Parathyroid adenoma (tissue), 2 donors: ENCODE data around the gene TMEM201.

ENCODE experiments used
- H2AFZ ChIP-seq: fragments of 300-600 bp; sonication (generic); one replicate; pipeline ENCODE4 v1.7.0; 2017; ENCODE audit warnings: antibody characterized with exemption, mild to moderate bottlenecking
- H3K27ac ChIP-seq: fragments of 300-600 bp; sonication (generic); one replicate; pipeline ENCODE4 v1.7.0; 2017
- H3K27me3 ChIP-seq: fragments of 300-600 bp; sonication (generic); one replicate; pipeline ENCODE4 v1.7.0; 2017; ENCODE audit warnings: low read length; ENCODE audit not compliant: control insufficient read depth, insufficient read depth
- H3K36me3 ChIP-seq: fragments of 300-600 bp; sonication (generic); one replicate; pipeline ENCODE4 v1.7.0; 2017; ENCODE audit warnings: low read length; ENCODE audit not compliant: control insufficient read depth, insufficient read depth
- H3K4me1 ChIP-seq: fragments of 300-600 bp; sonication (generic); one replicate; pipeline ENCODE4 v1.7.0; 2017; ENCODE audit warnings: control low read depth
- H3K4me2 ChIP-seq: fragments of 300-600 bp; sonication (generic); one replicate; pipeline ENCODE4 v1.7.0; 2017; ENCODE audit warnings: low read length
- H3K4me3 ChIP-seq: fragments of 300-600 bp; sonication (generic); one replicate; pipeline ENCODE4 v1.7.0; 2017; ENCODE audit warnings: low read depth, low read length
- H3K79me2 ChIP-seq: fragments of 300-600 bp; sonication (generic); one replicate; pipeline ENCODE4 v1.7.0; 2017; ENCODE audit warnings: control low read depth
- H3K9ac ChIP-seq: fragments of 300-600 bp; sonication (generic); one replicate; pipeline ENCODE4 v1.7.0; 2017; ENCODE audit warnings: mild to moderate bottlenecking
- H3K9me3 ChIP-seq: fragments of 300-600 bp; sonication (generic); one replicate; pipeline ENCODE4 v1.7.0; 2017; ENCODE audit warnings: low read length; ENCODE audit not compliant: control insufficient read depth
- TF ChIP-seq, protein P1 (sequence below): fragments of 300-600 bp; sonication (generic); IDR thresholded peaks from one replicate; pipeline ENCODE4 v1.7.0; 2017; ENCODE audit warnings: antibody characterized with exemption, mild to moderate bottlenecking
- donor health status: primary hyperparathyroidism.

TMEM201 gene

DNA sequence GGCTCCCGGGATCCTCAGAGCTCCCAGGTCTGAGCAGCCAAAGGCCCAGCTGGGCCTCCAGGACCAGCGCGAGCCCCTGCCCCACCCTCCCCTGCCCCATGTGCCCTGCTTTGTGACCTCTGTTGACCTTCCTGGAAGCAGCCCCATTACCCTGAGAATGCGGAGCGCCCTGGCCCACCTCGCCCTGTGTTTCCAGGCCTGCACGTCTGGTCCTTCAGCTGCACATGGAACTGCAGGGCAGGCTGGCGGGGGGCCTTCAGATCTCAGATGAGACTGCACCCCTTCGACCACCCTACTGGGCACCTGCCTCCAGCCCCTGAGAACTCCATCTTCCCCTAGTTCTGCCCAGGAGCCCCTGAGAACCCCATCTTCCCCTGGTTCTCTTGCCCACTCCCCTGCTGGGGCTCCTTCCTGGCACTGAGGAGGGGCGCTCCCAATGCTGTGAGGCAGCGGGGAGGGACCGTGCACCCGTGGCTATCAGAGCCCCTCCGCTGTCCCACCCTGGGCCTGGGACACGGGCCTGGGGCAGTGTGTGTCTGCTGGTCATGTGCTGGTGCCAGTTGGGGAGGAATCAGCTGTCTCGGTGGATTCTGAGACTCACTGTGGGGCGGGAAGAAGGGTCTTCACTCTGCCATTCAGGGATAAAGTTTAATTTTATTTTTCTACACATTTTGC is 25.1 kb downstream of the TMEM201 start:
- no peak overlapping the region for H3K27ac ChIP-seq
- no peaks in the 10 kb centered on the region for H3K36me3 ChIP-seq
- no peaks in the 10 kb centered on the region for H3K27me3 ChIP-seq
- TF ChIP-seq, protein P1, sequence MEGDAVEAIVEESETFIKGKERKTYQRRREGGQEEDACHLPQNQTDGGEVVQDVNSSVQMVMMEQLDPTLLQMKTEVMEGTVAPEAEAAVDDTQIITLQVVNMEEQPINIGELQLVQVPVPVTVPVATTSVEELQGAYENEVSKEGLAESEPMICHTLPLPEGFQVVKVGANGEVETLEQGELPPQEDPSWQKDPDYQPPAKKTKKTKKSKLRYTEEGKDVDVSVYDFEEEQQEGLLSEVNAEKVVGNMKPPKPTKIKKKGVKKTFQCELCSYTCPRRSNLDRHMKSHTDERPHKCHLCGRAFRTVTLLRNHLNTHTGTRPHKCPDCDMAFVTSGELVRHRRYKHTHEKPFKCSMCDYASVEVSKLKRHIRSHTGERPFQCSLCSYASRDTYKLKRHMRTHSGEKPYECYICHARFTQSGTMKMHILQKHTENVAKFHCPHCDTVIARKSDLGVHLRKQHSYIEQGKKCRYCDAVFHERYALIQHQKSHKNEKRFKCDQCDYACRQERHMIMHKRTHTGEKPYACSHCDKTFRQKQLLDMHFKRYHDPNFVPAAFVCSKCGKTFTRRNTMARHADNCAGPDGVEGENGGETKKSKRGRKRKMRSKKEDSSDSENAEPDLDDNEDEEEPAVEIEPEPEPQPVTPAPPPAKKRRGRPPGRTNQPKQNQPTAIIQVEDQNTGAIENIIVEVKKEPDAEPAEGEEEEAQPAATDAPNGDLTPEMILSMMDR = no peak
- H3K9me3 ChIP-seq = no peaks in the 10 kb centered on the region
- H3K9ac ChIP-seq = no peak overlapping the region
- no peak overlapping the region for H3K4me2 ChIP-seq
- no peak overlapping the region for H3K4me3 ChIP-seq
- H3K4me1 ChIP-seq = no peaks in the 10 kb centered on the region
- H2AFZ ChIP-seq = no peak overlapping the region
- H3K79me2 ChIP-seq = no peaks in the 10 kb centered on the region

DNA sequence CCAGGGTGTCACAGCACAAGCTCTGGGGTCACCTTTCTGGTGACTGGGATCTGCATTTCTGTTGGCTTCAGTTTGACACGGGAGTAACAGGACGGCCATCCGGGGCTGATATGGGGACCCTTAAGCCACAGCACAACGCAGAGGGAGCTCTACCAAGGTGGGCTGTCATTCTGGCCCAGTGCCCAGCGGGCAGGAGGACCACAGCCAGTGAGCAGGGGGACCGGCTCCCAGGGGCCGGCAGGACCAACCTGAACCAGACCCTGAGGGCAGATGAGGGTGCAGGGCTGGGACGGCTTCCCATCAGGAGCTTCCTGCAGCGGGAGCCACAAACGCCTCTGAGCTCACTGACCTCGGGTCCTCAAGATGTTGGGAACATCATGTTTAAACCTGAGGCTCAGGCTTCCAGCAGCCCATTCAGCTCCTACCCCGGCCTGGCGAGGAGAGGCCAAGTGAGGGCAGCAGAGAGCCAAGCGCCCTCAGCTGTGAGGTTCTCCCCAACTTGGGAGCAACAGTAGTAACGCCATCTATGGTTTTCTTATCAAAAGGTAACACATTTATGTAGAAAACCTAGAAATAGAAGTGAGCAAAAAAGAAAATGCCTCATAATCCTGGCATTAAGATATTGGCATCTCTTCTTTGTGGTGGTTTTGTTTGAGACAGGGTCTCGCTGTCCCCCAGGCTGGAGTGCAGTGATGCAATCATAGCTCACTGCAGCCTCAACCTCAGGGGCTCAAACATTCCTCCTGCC is 26.8 kb downstream of the TMEM201 start:
- Histone ChIP-seq H3K4me1 (no peaks in the 10 kb centered on the region), H3K9me3 (no peaks in the 10 kb centered on the region), H3K36me3 (no peaks in the 10 kb centered on the region), H3K27me3 (no peaks in the 10 kb centered on the region), H3K79me2 (no peaks in the 10 kb centered on the region), H3K4me2 (no peak overlapping the region), H3K9ac (no peak overlapping the region), H2AFZ (no peak overlapping the region), H3K27ac (no peak overlapping the region), H3K4me3 (no peak overlapping the region)
- TF ChIP-seq, protein P1 = peak; percentile 49

DNA sequence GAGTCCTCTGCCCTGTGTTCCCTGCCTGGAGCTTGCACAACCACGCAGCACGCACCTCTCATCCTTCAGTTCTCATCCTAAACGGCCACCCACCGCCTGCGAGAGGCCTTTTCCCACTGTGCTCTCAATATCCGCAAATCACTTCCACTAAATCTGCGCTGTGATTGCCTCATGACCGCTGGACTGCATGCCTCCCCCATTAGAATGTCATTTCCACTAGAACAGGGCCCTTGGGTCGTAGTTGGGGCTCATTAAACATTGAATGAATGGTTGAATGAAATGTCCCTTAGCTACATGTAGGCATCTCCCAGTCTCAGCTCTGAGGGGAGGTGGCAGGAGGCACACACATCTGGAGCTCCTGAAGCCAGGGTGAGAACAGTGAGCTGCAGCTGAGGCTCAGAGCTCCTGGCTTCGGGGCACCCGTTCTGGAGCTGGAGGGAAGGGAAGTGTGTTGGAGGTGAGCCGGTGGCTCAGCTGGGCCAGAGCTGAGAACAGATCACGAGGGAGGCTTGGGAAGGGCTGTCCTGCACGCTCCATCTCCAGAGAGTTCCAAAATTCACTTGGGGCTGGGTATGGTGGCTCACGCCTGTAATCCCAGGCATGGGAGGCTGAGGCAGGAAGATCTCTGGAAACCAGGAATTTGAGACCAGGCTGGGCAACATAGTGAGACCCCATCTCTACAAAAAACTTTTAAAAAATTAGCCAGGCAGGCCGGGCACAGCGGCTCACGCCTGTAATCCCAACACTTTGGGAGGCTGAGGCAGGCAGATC is 30.4 kb downstream of the TMEM201 start:
- Histone ChIP-seq H3K4me1 (no peaks in the 10 kb centered on the region), H3K79me2 (no peaks in the 10 kb centered on the region), H3K27me3 (no peaks in the 10 kb centered on the region), H3K9me3 (no peaks in the 10 kb centered on the region), H3K9ac (no peak overlapping the region), H3K4me2 (no peak overlapping the region), H3K4me3 (no peak overlapping the region), H3K27ac (no peak overlapping the region), H3K36me3 (no peaks in the 10 kb centered on the region), H2AFZ (no peak overlapping the region)
- TF ChIP-seq, protein P1 = no peak

DNA sequence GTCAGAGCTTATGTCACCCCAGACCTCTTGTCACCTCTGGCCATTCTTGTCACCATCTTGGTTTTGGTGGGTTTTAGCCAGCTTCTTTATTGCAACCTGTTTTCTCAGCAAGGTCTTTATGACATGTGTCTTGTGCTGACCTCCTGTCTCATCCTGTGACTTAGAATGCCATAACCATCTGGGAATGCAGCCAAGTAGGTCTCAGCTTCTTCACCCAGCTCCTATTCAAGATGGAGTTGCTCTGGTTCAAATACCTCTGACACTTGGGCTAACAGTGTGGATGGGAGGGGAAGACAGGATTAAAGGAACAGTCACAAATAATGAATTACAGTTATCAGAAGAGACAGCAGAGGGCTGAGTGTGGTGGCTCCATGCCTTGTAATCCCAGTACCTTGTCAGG is 32.3 kb downstream of the TMEM201 start:
- H3K9me3 ChIP-seq = no peaks in the 10 kb centered on the region
- H3K27ac ChIP-seq = no peak overlapping the region
- no peak overlapping the region for H3K4me2 ChIP-seq
- H3K4me1 ChIP-seq = no peaks in the 10 kb centered on the region
- no peak overlapping the region for H2AFZ ChIP-seq
- no peak overlapping the region for H3K9ac ChIP-seq
- TF ChIP-seq, protein P1 = no peak
- no peaks in the 10 kb centered on the region for H3K36me3 ChIP-seq
- H3K79me2 ChIP-seq = no peaks in the 10 kb centered on the region
- H3K27me3 ChIP-seq = no peaks in the 10 kb centered on the region
- H3K4me3 ChIP-seq = no peak overlapping the region
